HG03196 (cell line): ENCODE measurements around the gene JPH3.

Experiments used
- ATAC-seq: cut with Tn5 transposase; IDR thresholded peaks from one replicate; pipeline ENCODE4 v1.9.1; 2021; ENCODE audit not compliant: unreplicated experiment

The JPH3 gene

GRCh38 chr16:87598431-87598830 is 3.9 kb upstream of the JPH3 start:
- no peak for ATAC-seq

GRCh38 chr16:87600246-87600645 is 2.1 kb upstream of the JPH3 start:
- ATAC-seq, result no peak

GRCh38 chr16:87601401-87601981 is 817 bp upstream of the JPH3 start:
- ATAC-seq, result no peak

- ATAC-seq, result no peak
Observed at GRCh38 chr16:87602821-87603683, 744 bp downstream of the JPH3 start.

GRCh38 chr16:87603684-87604633 is 1.7 kb downstream of the JPH3 start:
- ATAC-seq, result no peak

- ATAC-seq, result no peak
Observed at GRCh38 chr16:87604634-87605111, 2.4 kb downstream of the JPH3 start.

GRCh38 chr16:87607223-87607622 is 4.9 kb downstream of the JPH3 start:
- no peak for ATAC-seq

GRCh38 chr16:87607871-87608270 is 5.6 kb downstream of the JPH3 start:
- ATAC-seq, result no peak

- no peak for ATAC-seq
Observed at GRCh38 chr16:87608400-87608985, 6.2 kb downstream of the JPH3 start.

GRCh38 chr16:87610026-87610425 is 7.7 kb downstream of the JPH3 start:
- no peak for ATAC-seq

GRCh38 chr16:87611456-87611855 is 9.1 kb downstream of the JPH3 start:
- ATAC-seq, result no peak

GRCh38 chr16:87613961-87614360 is 11.7 kb downstream of the JPH3 start:
- no peak for ATAC-seq

- ATAC-seq, result no peak
Observed at GRCh38 chr16:87615621-87616041, 13.3 kb downstream of the JPH3 start.

GRCh38 chr16:87616556-87616955 is 14.2 kb downstream of the JPH3 start:
- no peak for ATAC-seq

GRCh38 chr16:87618216-87618615 is 15.9 kb downstream of the JPH3 start:
- no peak for ATAC-seq

- no peak for ATAC-seq
Observed at GRCh38 chr16:87619360-87620200, 17.3 kb downstream of the JPH3 start.

GRCh38 chr16:87620201-87620495 is 17.8 kb downstream of the JPH3 start:
- no peak for ATAC-seq

- ATAC-seq, result no peak
Observed at GRCh38 chr16:87621550-87621829, 19.2 kb downstream of the JPH3 start.

- ATAC-seq, result no peak
Observed at GRCh38 chr16:87621976-87622713, 19.8 kb downstream of the JPH3 start.
